MCF 10A (cell line): Measurements from ENCODE around the gene CABP2. TPM values are rescaled to one million over a fixed set of nuclear protein-coding genes. Genes with fewer than 3 reads are reported as not detected.
A peak's percentile ranks its signal among the peaks of the same experiment; 100 is the strongest.

Experiments
- BruUV-seq: library from RNA; stranded (reverse); fragments of 400-500 nt; replicated peaks from 2 replicates; lab custom pipeline; 2021; lab: Mats Ljungman, UMichigan
- CTCF ChIA-PET: fragments of 300-600 bp; sonication (Branson Sonifier 250); formaldehyde crosslinking; extraction: SDS; loops from one replicate; lab custom pipeline; 2021; ENCODE audit warnings: antibody characterized with exemption, inconsistent platforms; lab: Yijun Ruan, JAX
- POLR2A ChIA-PET: fragments of 300-600, 350-650 bp; sonication (Branson Sonifier 250); formaldehyde crosslinking; extraction: SDS; loops from one replicate; lab custom pipeline; 2020; ENCODE audit warnings: antibody characterized with exemption, inconsistent platforms; lab: Yijun Ruan, JAX
- DNase-seq: peaks from one replicate; pipeline ENCODE4 v3.0.0-alpha.2; 2018; ENCODE audit not compliant: unreplicated experiment
- H3K27ac Mint-ChIP-seq: one replicate; pipeline ENCODE4 v1.8.0; 2022; ENCODE audit warnings: mild to moderate bottlenecking, low read depth, mixed read lengths; ENCODE audit not compliant: unreplicated experiment
- H3K27me3 Mint-ChIP-seq: one replicate; pipeline ENCODE4 v1.8.0; 2022; ENCODE audit warnings: mixed read lengths; ENCODE audit not compliant: insufficient read depth, unreplicated experiment
- H3K36me3 Mint-ChIP-seq: one replicate; pipeline ENCODE4 v1.8.0; 2022; ENCODE audit warnings: mild to moderate bottlenecking, moderate library complexity, mixed read lengths; ENCODE audit not compliant: insufficient read depth, unreplicated experiment
- H3K4me1 Mint-ChIP-seq: one replicate; pipeline ENCODE4 v1.8.0; 2022; ENCODE audit warnings: mixed read lengths; ENCODE audit not compliant: insufficient read depth, unreplicated experiment
- H3K4me3 Mint-ChIP-seq: one replicate; pipeline ENCODE4 v1.8.0; 2022; ENCODE audit warnings: mild to moderate bottlenecking, moderate library complexity, mixed read lengths; ENCODE audit not compliant: unreplicated experiment
- H3K9me3 Mint-ChIP-seq: one replicate; pipeline ENCODE4 v1.8.0; 2022; ENCODE audit warnings: mixed read lengths; ENCODE audit not compliant: unreplicated experiment
- intact Hi-C: fragments of 100-400 bp; cut with micrococcal nuclease; formaldehyde crosslinking; loops from 2 replicates; pipeline ENCODE4 v1.14.1; 2022
- total RNA-seq: library from RNA; stranded (reverse); gene quantifications from 2 replicates; pipeline ENCODE4 v1.2.3, GENCODE V29; 2022
- TF ChIP-seq, protein P1 (sequence below): fragments of 200-600 bp; IDR thresholded peaks from one replicate; pipeline ENCODE4 v1.8.0; 2022; ENCODE audit warnings: antibody characterized with exemption, mild to moderate bottlenecking; ENCODE audit not compliant: unreplicated experiment

Gene CABP2
- total RNA-seq, 1 experiment from 2014 or later: not detected

- POLR2A ChIA-PET: no interaction called here
Observed at GRCh38 chr11:67510023-67510345, 13.3 kb downstream of the CABP2 start.

DNA sequence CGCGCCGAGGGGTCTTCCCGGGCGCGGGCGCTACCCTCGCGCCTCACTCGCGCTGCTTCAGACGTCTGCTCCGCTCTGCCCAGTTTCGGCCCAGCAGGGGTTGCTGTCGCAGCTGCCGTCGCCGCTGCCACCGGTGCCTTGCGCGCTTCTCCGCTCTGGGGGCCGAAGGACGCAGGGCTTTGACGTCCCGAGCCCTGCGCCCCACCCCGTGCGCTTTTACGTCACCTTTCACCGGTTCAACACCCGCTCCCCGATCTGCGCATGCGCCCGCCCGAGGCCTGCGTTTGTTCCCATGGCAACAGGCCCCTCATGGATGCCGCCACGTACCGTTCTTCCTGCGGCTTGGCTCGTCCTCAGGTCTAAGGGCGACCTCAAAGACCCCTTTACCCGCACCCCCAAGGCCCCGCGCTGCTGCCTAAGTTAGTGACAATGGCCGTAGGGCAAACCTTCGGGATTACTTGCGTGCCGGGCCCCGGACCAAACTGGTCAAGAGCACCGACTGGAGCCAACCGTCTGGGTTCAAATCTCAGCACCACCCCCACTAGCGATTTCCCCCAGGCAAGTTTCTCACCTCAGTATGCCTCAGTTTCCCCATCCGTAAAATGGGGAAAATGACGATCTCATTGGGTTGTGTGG, 14.6 kb downstream of the CABP2 start:
- DNase-seq: peak; percentile 95
- POLR2A ChIA-PET: interaction anchor here (0.6 to 1.9 kb wide), 4 partner anchors 10 to 107 kb away, joined by 3 to 8 read pairs (median 6); partner anchors contain the start of genes GSTP1 and PPP1CA
- H3K9me3 Mint-ChIP-seq: no peaks in the 10 kb centered on the region
- no peaks in the 10 kb centered on the region for H3K27me3 Mint-ChIP-seq
- peaks cover 20% of the 10 kb centered on the region for H3K4me1 Mint-ChIP-seq
- intact Hi-C loops: loop anchor here (1.0 to 5.0 kb wide), 2 partner anchors 74 to 80 kb away; partner anchors contain the start of genes GSTP1 and RPS6KB2
- TF ChIP-seq, protein P1, sequence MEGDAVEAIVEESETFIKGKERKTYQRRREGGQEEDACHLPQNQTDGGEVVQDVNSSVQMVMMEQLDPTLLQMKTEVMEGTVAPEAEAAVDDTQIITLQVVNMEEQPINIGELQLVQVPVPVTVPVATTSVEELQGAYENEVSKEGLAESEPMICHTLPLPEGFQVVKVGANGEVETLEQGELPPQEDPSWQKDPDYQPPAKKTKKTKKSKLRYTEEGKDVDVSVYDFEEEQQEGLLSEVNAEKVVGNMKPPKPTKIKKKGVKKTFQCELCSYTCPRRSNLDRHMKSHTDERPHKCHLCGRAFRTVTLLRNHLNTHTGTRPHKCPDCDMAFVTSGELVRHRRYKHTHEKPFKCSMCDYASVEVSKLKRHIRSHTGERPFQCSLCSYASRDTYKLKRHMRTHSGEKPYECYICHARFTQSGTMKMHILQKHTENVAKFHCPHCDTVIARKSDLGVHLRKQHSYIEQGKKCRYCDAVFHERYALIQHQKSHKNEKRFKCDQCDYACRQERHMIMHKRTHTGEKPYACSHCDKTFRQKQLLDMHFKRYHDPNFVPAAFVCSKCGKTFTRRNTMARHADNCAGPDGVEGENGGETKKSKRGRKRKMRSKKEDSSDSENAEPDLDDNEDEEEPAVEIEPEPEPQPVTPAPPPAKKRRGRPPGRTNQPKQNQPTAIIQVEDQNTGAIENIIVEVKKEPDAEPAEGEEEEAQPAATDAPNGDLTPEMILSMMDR: no peak
- H3K36me3 Mint-ChIP-seq: peaks cover 6% of the 10 kb centered on the region
- TSS peak; percentile 65 for BruUV-seq
- CTCF ChIA-PET: interaction anchor here (1.2 to 1.4 kb wide), 2 partner anchors 43 to 138 kb away, joined by 3 to 5 read pairs; no protein-coding TSS in a partner anchor
- H3K27ac Mint-ChIP-seq: peak overlapping the region; percentile 89
- peak overlapping the region; percentile 92 for H3K4me3 Mint-ChIP-seq

More at GRCh38 chr11:67510023-67510345, 13.3 kb downstream of the CABP2 start:
- no peak overlapping the region for H3K27ac Mint-ChIP-seq
- peaks cover 6% of the 10 kb centered on the region for H3K36me3 Mint-ChIP-seq
- TF ChIP-seq, protein P1: no peak
- peaks cover 20% of the 10 kb centered on the region for H3K4me1 Mint-ChIP-seq
- no peak for DNase-seq
- H3K9me3 Mint-ChIP-seq: no peaks in the 10 kb centered on the region
- no peak overlapping the region for H3K4me3 Mint-ChIP-seq
- peaks cover 12% of the 10 kb centered on the region for H3K27me3 Mint-ChIP-seq
- intact Hi-C loops: no loop called here
- CTCF ChIA-PET: no interaction called here
- no TSS peak for BruUV-seq

- DNase-seq: peak; percentile 99
- no TSS peak for BruUV-seq
- Mint-ChIP-seq H3K9me3 (no peaks in the 10 kb centered on the region), H3K4me3 (peak within 1 kb of the TSS; percentile 92), H3K27ac (peak within 1 kb of the TSS; percentile 89), H3K36me3 (peaks cover 6% of the 10 kb centered on the region), H3K4me1 (peaks cover 20% of the 10 kb centered on the region), H3K27me3 (no peaks in the 10 kb centered on the region)
- intact Hi-C loops: loop anchor here (1.0 to 5.0 kb wide), 3 partner anchors 65 to 80 kb away; partner anchors contain the start of genes CORO1B, GSTP1 and RPS6KB2
- ChIA-PET CTCF (interaction anchor here (0.8 to 1.4 kb wide), 3 partner anchors 43 to 137 kb away, joined by 3 to 5 read pairs (median 4); no protein-coding TSS in a partner anchor), POLR2A (interaction anchor here (0.6 to 1.9 kb wide), 4 partner anchors 10 to 107 kb away, joined by 3 to 8 read pairs (median 6); partner anchors contain the start of genes GSTP1 and PPP1CA)
- TF ChIP-seq, protein P1: no peak
Observed at GRCh38 chr11:67507864-67508485, 15.3 kb downstream of the CABP2 start, which contains the start of gene CDK2AP2. Gene CDK2AP2, minus strand, starts transcription at chr11:67508162. Its CDS starts 80 bp downstream, at chr11:67508082.
